ENCODE data around the gene PAOX.

The PAOX gene

GRCh38 chr10:133393401-133394063 is 14.5 kb downstream of the PAOX start:
- H3K4me3 ChIP-seq (ENCODE audit: low read depth, low read length), result no peak overlapping the region
- peaks cover 2% of the 10 kb centered on the region for H3K9me3 ChIP-seq (ENCODE audit: insufficient read depth, low read depth, low read length)
- WGBS (ENCODE audit: extremely low coverage, insufficient coverage, insufficient read length), result no CpG with 5 or more reads among the region's 27 CpGs

GRCh38 chr10:133394064-133394663 is 15.1 kb downstream of the PAOX start, which contains the start of gene MTG1:
Gene MTG1, plus strand, starts transcription at chr10:133394157. Its CDS starts 64 bp downstream, at chr10:133394221.
- H2AFZ ChIP-seq (ENCODE audit: insufficient read depth, low read length, poor library complexity), result peak within 1 kb of the TSS; percentile 94
- H3K18ac ChIP-seq (ENCODE audit: low read length), result peak within 1 kb of the TSS; percentile 96
- H2BK120ac ChIP-seq (ENCODE audit: insufficient read depth, low read length, poor library complexity), result peak within 1 kb of the TSS; percentile 55
- H4K12ac ChIP-seq (ENCODE audit: low read depth, low read length), result peak within 1 kb of the TSS; percentile 97
- H3K4ac ChIP-seq (ENCODE audit: low read depth, low read length), result peak within 1 kb of the TSS; percentile 66
- peak; percentile 96 to 98 for DNase-seq
- H3K23ac ChIP-seq (ENCODE audit: low read length), result no peak within 1 kb of the TSS
- peaks cover 20 to 34% of the 10 kb centered on the region in 2 experiments for H3K36me3 ChIP-seq (ENCODE audit: control insufficient read depth in 1 of 2, insufficient read depth in 2 of 2, low read length in 2 of 2)
- H3K4me2 ChIP-seq (ENCODE audit: low read length), result peak within 1 kb of the TSS; percentile 64
- H3K79me1 ChIP-seq (ENCODE audit: low read length), result peaks cover 8% of the 10 kb centered on the region
- no CpG with 5 or more reads among the region's 69 CpGs for WGBS (ENCODE audit: extremely low coverage, insufficient coverage, insufficient read length)
- H2BK12ac ChIP-seq (ENCODE audit: low read length), result no peak within 1 kb of the TSS
- H3K4me1 ChIP-seq (ENCODE audit: control insufficient read depth in 1 of 2, insufficient read depth in 2 of 2, low read length in 2 of 2), result peaks cover 0 to 4% of the 10 kb centered on the region in 2 experiments
- H3K79me2 ChIP-seq (ENCODE audit: control insufficient read depth, insufficient read depth, low read length, poor library complexity), result peaks cover 9% of the 10 kb centered on the region
- H3K9ac ChIP-seq (ENCODE audit: low read length), result peak within 1 kb of the TSS; percentile 99
- H3K14ac ChIP-seq (ENCODE audit: low read length), result peak within 1 kb of the TSS; percentile 97
- H3K9me3 ChIP-seq (ENCODE audit: insufficient read depth, low read depth, low read length), result peaks cover 2% of the 10 kb centered on the region
- H4K8ac ChIP-seq (ENCODE audit: low read depth, low read length), result peak within 1 kb of the TSS; percentile 95
- H2AK5ac ChIP-seq (ENCODE audit: low read length), result peak within 1 kb of the TSS; percentile 67
- H2BK5ac ChIP-seq (ENCODE audit: low read depth, low read length, poor library complexity), result peak within 1 kb of the TSS; percentile 66
- H3K27me3 ChIP-seq (ENCODE audit: insufficient read depth, low read length), result no peaks in the 10 kb centered on the region
- peak within 1 kb of the TSS; percentile 100 for H3K4me3 ChIP-seq (ENCODE audit: low read depth, low read length)
- peak within 1 kb of the TSS; percentile 96 for H4K91ac ChIP-seq (ENCODE audit: low read depth, low read length)
- peak within 1 kb of the TSS; percentile 88 for H3K27ac ChIP-seq (ENCODE audit: low read depth, low read length)

More at GRCh38 chr10:133393401-133394063, 14.5 kb downstream of the PAOX start:
- H2BK120ac ChIP-seq (ENCODE audit: insufficient read depth, low read length, poor library complexity), result no peak overlapping the region
- peak overlapping the region; percentile 61 for H4K91ac ChIP-seq (ENCODE audit: low read depth, low read length)
- H3K36me3 ChIP-seq (ENCODE audit: control insufficient read depth in 1 of 2, insufficient read depth in 2 of 2, low read length in 2 of 2), result peaks cover 13 to 28% of the 10 kb centered on the region in 2 experiments
- no peak overlapping the region for H2AK5ac ChIP-seq (ENCODE audit: low read length)
- peak overlapping the region; percentile 83 for H4K12ac ChIP-seq (ENCODE audit: low read depth, low read length)
- H3K4me1 ChIP-seq (ENCODE audit: control insufficient read depth in 1 of 2, insufficient read depth in 2 of 2, low read length in 2 of 2), result peaks cover 0 to 4% of the 10 kb centered on the region in 2 experiments
- peaks cover 8% of the 10 kb centered on the region for H3K79me1 ChIP-seq (ENCODE audit: low read length)
- no peak overlapping the region for H3K27ac ChIP-seq (ENCODE audit: low read depth, low read length)
- H3K4me2 ChIP-seq (ENCODE audit: low read length), result peak overlapping the region; percentile 64
- no peak overlapping the region for H2BK5ac ChIP-seq (ENCODE audit: low read depth, low read length, poor library complexity)
- no peak overlapping the region for H3K18ac ChIP-seq (ENCODE audit: low read length)
- no peak overlapping the region for H3K14ac ChIP-seq (ENCODE audit: low read length)
- H2BK12ac ChIP-seq (ENCODE audit: low read length), result no peak overlapping the region
- peak in 1 of 2 donors; percentile 4 for DNase-seq
- H2AFZ ChIP-seq (ENCODE audit: insufficient read depth, low read length, poor library complexity), result no peak overlapping the region
- no peak overlapping the region for H3K4ac ChIP-seq (ENCODE audit: low read depth, low read length)
- no peak overlapping the region for H3K9ac ChIP-seq (ENCODE audit: low read length)
- H3K27me3 ChIP-seq (ENCODE audit: insufficient read depth, low read length), result no peaks in the 10 kb centered on the region
- no peak overlapping the region for H3K23ac ChIP-seq (ENCODE audit: low read length)
- peak overlapping the region; percentile 89 for H4K8ac ChIP-seq (ENCODE audit: low read depth, low read length)
- H3K79me2 ChIP-seq (ENCODE audit: control insufficient read depth, insufficient read depth, low read length, poor library complexity), result peaks cover 9% of the 10 kb centered on the region

- H2BK5ac ChIP-seq (ENCODE audit: low read depth, low read length, poor library complexity), result no peak overlapping the region
- H3K9me3 ChIP-seq (ENCODE audit: insufficient read depth, low read depth, low read length), result peaks cover 2% of the 10 kb centered on the region
- H2BK12ac ChIP-seq (ENCODE audit: low read length), result no peak overlapping the region
- H3K79me2 ChIP-seq (ENCODE audit: control insufficient read depth, insufficient read depth, low read length, poor library complexity), result peaks cover 9% of the 10 kb centered on the region
- H3K4ac ChIP-seq (ENCODE audit: low read depth, low read length), result peak overlapping the region; percentile 66
- peak overlapping the region; percentile 6 for H4K12ac ChIP-seq (ENCODE audit: low read depth, low read length)
- H3K14ac ChIP-seq (ENCODE audit: low read length), result peak overlapping the region; percentile 97
- H3K27me3 ChIP-seq (ENCODE audit: insufficient read depth, low read length), result no peaks in the 10 kb centered on the region
- peaks cover 8% of the 10 kb centered on the region for H3K79me1 ChIP-seq (ENCODE audit: low read length)
- peak overlapping the region; percentile 8 for H2AFZ ChIP-seq (ENCODE audit: insufficient read depth, low read length, poor library complexity)
- WGBS (ENCODE audit: extremely low coverage, insufficient coverage, insufficient read length), result no CpG with 5 or more reads among the region's 21 CpGs
- DNase-seq, result no peak
- peaks cover 0 to 4% of the 10 kb centered on the region in 2 experiments for H3K4me1 ChIP-seq (ENCODE audit: control insufficient read depth in 1 of 2, insufficient read depth in 2 of 2, low read length in 2 of 2)
- H3K27ac ChIP-seq (ENCODE audit: low read depth, low read length), result peak overlapping the region; percentile 88
- peak overlapping the region; percentile 95 for H4K8ac ChIP-seq (ENCODE audit: low read depth, low read length)
- H2AK5ac ChIP-seq (ENCODE audit: low read length), result peak overlapping the region; percentile 25
- peak overlapping the region; percentile 13 for H2BK120ac ChIP-seq (ENCODE audit: insufficient read depth, low read length, poor library complexity)
- H3K4me2 ChIP-seq (ENCODE audit: low read length), result peak overlapping the region; percentile 64
- H3K4me3 ChIP-seq (ENCODE audit: low read depth, low read length), result peak overlapping the region; percentile 100
- peak overlapping the region; percentile 96 for H4K91ac ChIP-seq (ENCODE audit: low read depth, low read length)
- H3K9ac ChIP-seq (ENCODE audit: low read length), result peak overlapping the region; percentile 99
- H3K36me3 ChIP-seq (ENCODE audit: control insufficient read depth in 1 of 2, insufficient read depth in 2 of 2, low read length in 2 of 2), result peaks cover 24 to 40% of the 10 kb centered on the region in 2 experiments
- peak overlapping the region; percentile 12 for H3K18ac ChIP-seq (ENCODE audit: low read length)
- H3K23ac ChIP-seq (ENCODE audit: low read length), result no peak overlapping the region
Measured at GRCh38 chr10:133394801-133395221, 15.7 kb downstream of the PAOX start.

GRCh38 chr10:133396035-133396624 is 17.1 kb downstream of the PAOX start:
- no peak overlapping the region for H4K8ac ChIP-seq (ENCODE audit: low read depth, low read length)
- peaks cover 30 to 50% of the 10 kb centered on the region in 2 experiments for H3K36me3 ChIP-seq (ENCODE audit: control insufficient read depth in 1 of 2, insufficient read depth in 2 of 2, low read length in 2 of 2)
- no peak overlapping the region for H3K23ac ChIP-seq (ENCODE audit: low read length)
- H2BK5ac ChIP-seq (ENCODE audit: low read depth, low read length, poor library complexity), result no peak overlapping the region
- no peak overlapping the region for H4K91ac ChIP-seq (ENCODE audit: low read depth, low read length)
- no peak overlapping the region for H3K18ac ChIP-seq (ENCODE audit: low read length)
- H3K27me3 ChIP-seq (ENCODE audit: insufficient read depth, low read length), result no peaks in the 10 kb centered on the region
- no peak overlapping the region for H2BK120ac ChIP-seq (ENCODE audit: insufficient read depth, low read length, poor library complexity)
- no CpG with 5 or more reads among the region's 19 CpGs for WGBS (ENCODE audit: extremely low coverage, insufficient coverage, insufficient read length)
- H2AK5ac ChIP-seq (ENCODE audit: low read length), result no peak overlapping the region
- no peak overlapping the region for H3K4ac ChIP-seq (ENCODE audit: low read depth, low read length)
- peaks cover 8% of the 10 kb centered on the region for H3K79me1 ChIP-seq (ENCODE audit: low read length)
- H3K4me3 ChIP-seq (ENCODE audit: low read depth, low read length), result no peak overlapping the region
- no peak overlapping the region for H3K9ac ChIP-seq (ENCODE audit: low read length)
- no peak overlapping the region for H2BK12ac ChIP-seq (ENCODE audit: low read length)
- peaks cover 0 to 4% of the 10 kb centered on the region in 2 experiments for H3K4me1 ChIP-seq (ENCODE audit: control insufficient read depth in 1 of 2, insufficient read depth in 2 of 2, low read length in 2 of 2)
- no peak overlapping the region for H3K4me2 ChIP-seq (ENCODE audit: low read length)
- H3K14ac ChIP-seq (ENCODE audit: low read length), result no peak overlapping the region
- no peak for DNase-seq
- H3K79me2 ChIP-seq (ENCODE audit: control insufficient read depth, insufficient read depth, low read length, poor library complexity), result peaks cover 9% of the 10 kb centered on the region
- peaks cover 2% of the 10 kb centered on the region for H3K9me3 ChIP-seq (ENCODE audit: insufficient read depth, low read depth, low read length)
- H4K12ac ChIP-seq (ENCODE audit: low read depth, low read length), result no peak overlapping the region
- no peak overlapping the region for H3K27ac ChIP-seq (ENCODE audit: low read depth, low read length)
- no peak overlapping the region for H2AFZ ChIP-seq (ENCODE audit: insufficient read depth, low read length, poor library complexity)

Data from trophoblast cell (in vitro differentiated cells and primary cell).